Caco-2 (cell line): Measurements from ENCODE around the gene REL. TPM values are rescaled to one million over a fixed set of nuclear protein-coding genes. Genes with fewer than 3 reads are reported as not detected.

Source experiments
- BruUV-seq: library from RNA; stranded (reverse); fragments of 400-500 nt; replicated peaks from 2 replicates; lab custom pipeline; 2021; lab: Mats Ljungman, UMichigan
- CTCF ChIA-PET: fragments of 300-600 bp; sonication (Branson Sonifier 250); formaldehyde crosslinking; loops from one replicate; lab custom pipeline; 2022; ENCODE audit warnings: antibody characterized with exemption; lab: Charles Lee
- POLR2A ChIA-PET: fragments of 300-600 bp; sonication (Branson Sonifier 250); formaldehyde crosslinking; loops from one replicate; lab custom pipeline; 2022; ENCODE audit warnings: antibody characterized with exemption; lab: Charles Lee
- DNase-seq, 2 experiments: peaks; one replicate each; pipeline versions ENCODE4 v3.0.0 to v3.0.0-alpha.2; 2020 to 2022
- H3K27me3 ChIP-seq: replicated peaks from 2 replicates; pipeline ENCODE4 v1.6.0; 2011; ENCODE audit warnings: low read length; ENCODE audit not compliant: control insufficient read depth, insufficient read depth
- H3K36me3 ChIP-seq: 2 replicates; pipeline ENCODE4 v1.5.1; 2011; ENCODE audit warnings: low read length; ENCODE audit not compliant: control insufficient read depth, insufficient read depth
- H3K4me1 ChIP-seq: fragments of 250-450 bp; sonication (Bioruptor Pico); 2 replicates; pipeline ENCODE4 v1.5.1; 2020; ENCODE audit warnings: mild to moderate bottlenecking
- H3K4me3 ChIP-seq: 2 replicates; pipeline ENCODE4 v1.5.1; 2011; ENCODE audit warnings: low read depth, mild to moderate bottlenecking, control low read depth, low read length
- H3K9me3 ChIP-seq: fragments of 250-450 bp; sonication (Bioruptor Pico); 2 replicates; pipeline ENCODE4 v1.5.1; 2020; ENCODE audit warnings: mild to moderate bottlenecking, moderate library complexity
- H3K27ac Mint-ChIP-seq: one replicate; pipeline ENCODE4 v1.8.0; 2022; ENCODE audit warnings: mixed read lengths; ENCODE audit not compliant: unreplicated experiment
- H3K27me3 Mint-ChIP-seq: one replicate; pipeline ENCODE4 v1.8.0; 2022; ENCODE audit warnings: mixed read lengths; ENCODE audit not compliant: insufficient read depth, unreplicated experiment
- H3K36me3 Mint-ChIP-seq: one replicate; pipeline ENCODE4 v1.8.0; 2022; ENCODE audit warnings: mild to moderate bottlenecking, mixed read lengths; ENCODE audit not compliant: insufficient read depth, unreplicated experiment
- H3K4me1 Mint-ChIP-seq: one replicate; pipeline ENCODE4 v1.8.0; 2022; ENCODE audit warnings: low read depth, mixed read lengths; ENCODE audit not compliant: unreplicated experiment
- H3K4me3 Mint-ChIP-seq: one replicate; pipeline ENCODE4 v1.8.0; 2022; ENCODE audit warnings: mild to moderate bottlenecking, moderate library complexity, mixed read lengths; ENCODE audit not compliant: unreplicated experiment
- H3K9me3 Mint-ChIP-seq: one replicate; pipeline ENCODE4 v1.8.0; 2022; ENCODE audit warnings: mixed read lengths; ENCODE audit not compliant: unreplicated experiment
- CTCF ChIP-seq, 2 experiments: fragments of 200-600 bp in 1 of 2; IDR thresholded peaks; 1 replicate in 1 of 2; 2 replicates in 1 of 2; pipeline versions ENCODE4 v1.5.1 to v1.8.0; 2011 to 2022; ENCODE audit warnings: antibody characterized with exemption in 1 of 2, control low read depth in 1 of 2, inconsistent platforms in 1 of 2, low read depth in 1 of 2, low read length in 1 of 2, mild to moderate bottlenecking in 1 of 2, moderate library complexity in 1 of 2; ENCODE audit not compliant: insufficient read depth in 1 of 2, severe bottlenecking in 1 of 2, unreplicated experiment in 1 of 2
- intact Hi-C: fragments of 100-400 bp; cut with micrococcal nuclease; formaldehyde crosslinking; loops from one replicate; pipeline ENCODE4 v1.10.0; 2022; ENCODE audit not compliant: unreplicated experiment
- total RNA-seq: library from RNA; stranded (reverse); gene quantifications from 2 replicates; pipeline ENCODE4 v1.2.3, GENCODE V29; 2022

Gene REL
- total RNA-seq, 1 experiment from 2014 or later: 12.2 TPM

- H3K27me3 Mint-ChIP-seq: no peaks in the 10 kb centered on the region
- no peaks in the 10 kb centered on the region for H3K36me3 ChIP-seq
- no peaks in the 10 kb centered on the region for H3K9me3 Mint-ChIP-seq
- CTCF ChIA-PET: no interaction called here
- peaks cover 5% of the 10 kb centered on the region; the same call in 1 of the 2 replicates for H3K4me1 ChIP-seq
- H3K36me3 Mint-ChIP-seq: peaks cover 13% of the 10 kb centered on the region
- H3K4me3 ChIP-seq: no peak overlapping the region
- H3K4me3 Mint-ChIP-seq: no peak overlapping the region
- H3K4me1 Mint-ChIP-seq: peaks cover 20% of the 10 kb centered on the region
- no peak overlapping the region for H3K27ac Mint-ChIP-seq
- TF ChIP-seq CTCF (IDR thresholded peaks at IDR 0.05; ENCODE audit: insufficient read depth in 1 of 2, low read depth in 1 of 2, low read length in 1 of 2, severe bottlenecking in 1 of 2, unreplicated experiment in 1 of 2): no peak
- no peak for DNase-seq
- H3K9me3 ChIP-seq: no peaks in the 10 kb centered on the region
- no TSS peak for BruUV-seq
- H3K27me3 ChIP-seq: no peaks in the 10 kb centered on the region
- intact Hi-C loops: loop anchor here (5.0 kb wide), 2 partner anchors 77 to 177 kb away; no protein-coding TSS in a partner anchor
- POLR2A ChIA-PET: no interaction called here
Observed at GRCh38 chr2:60884800-60885199, 3.4 kb downstream of the REL start.

- peaks cover 10% of the 10 kb centered on the region for H3K36me3 Mint-ChIP-seq
- H3K4me3 Mint-ChIP-seq: no peak overlapping the region
- peaks cover 5% of the 10 kb centered on the region; the same call in 1 of the 2 replicates for H3K4me1 ChIP-seq
- no peaks in the 10 kb centered on the region for H3K36me3 ChIP-seq
- DNase-seq: peak in 1 of 2 experiments; percentile 25
- BruUV-seq: no TSS peak
- POLR2A ChIA-PET: no interaction called here
- H3K27me3 ChIP-seq: no peaks in the 10 kb centered on the region
- H3K9me3 ChIP-seq: no peaks in the 10 kb centered on the region
- no peak overlapping the region for H3K4me3 ChIP-seq
- intact Hi-C loops: no loop called here
- H3K27me3 Mint-ChIP-seq: no peaks in the 10 kb centered on the region
- H3K27ac Mint-ChIP-seq: no peak overlapping the region
- TF ChIP-seq CTCF (IDR thresholded peaks at IDR 0.05; ENCODE audit: insufficient read depth in 1 of 2, low read depth in 1 of 2, low read length in 1 of 2, severe bottlenecking in 1 of 2, unreplicated experiment in 1 of 2): no peak
- CTCF ChIA-PET: no interaction called here
- no peaks in the 10 kb centered on the region for H3K9me3 Mint-ChIP-seq
- H3K4me1 Mint-ChIP-seq: peaks cover 20% of the 10 kb centered on the region
Observed at GRCh38 chr2:60885683-60886082, 4.3 kb downstream of the REL start.

- Histone ChIP-seq H3K4me3 (no peak overlapping the region), H3K36me3 (no peaks in the 10 kb centered on the region), H3K4me1 (peaks cover 5% of the 10 kb centered on the region; the same call in 1 of the 2 replicates), H3K9me3 (no peaks in the 10 kb centered on the region), H3K27me3 (no peaks in the 10 kb centered on the region)
- Mint-ChIP-seq H3K4me3 (no peak overlapping the region), H3K9me3 (no peaks in the 10 kb centered on the region), H3K27me3 (no peaks in the 10 kb centered on the region), H3K4me1 (peaks cover 20% of the 10 kb centered on the region), H3K27ac (no peak overlapping the region), H3K36me3 (peaks cover 2% of the 10 kb centered on the region)
- DNase-seq: no peak
- TF ChIP-seq CTCF (IDR thresholded peaks at IDR 0.05; ENCODE audit: insufficient read depth in 1 of 2, low read depth in 1 of 2, low read length in 1 of 2, severe bottlenecking in 1 of 2, unreplicated experiment in 1 of 2): no peak
- ChIA-PET CTCF (no interaction called here), POLR2A (no interaction called here)
- BruUV-seq: no TSS peak
- intact Hi-C loops: no loop called here
Observed at GRCh38 chr2:60886991-60887390, 5.6 kb downstream of the REL start.
